ENCODE results near the gene MCL1.
A peak's percentile ranks its signal among the peaks of the same experiment; 100 is the strongest.
"Not testable (repeated sequence)": the region's sequence is repeated elsewhere in the genome, so short reads cannot be mapped to it uniquely, and the experiment has no call there.

MCL1 gene

GRCh38 chr1:150567717-150568593 is 11.5 kb downstream of the MCL1 start:
- peak; percentile 73 for DNase-seq

- no peak for DNase-seq
Observed at GRCh38 chr1:150567341-150567716, 12.1 kb downstream of the MCL1 start.

GRCh38 chr1:150566589-150567340 is 12.6 kb downstream of the MCL1 start:
- no peak for DNase-seq

- DNase-seq, result not testable (repeated sequence)
Observed at GRCh38 chr1:150565240-150565991, 14.0 kb downstream of the MCL1 start.

GRCh38 chr1:150564051-150564991 is 15.1 kb downstream of the MCL1 start:
- no peak for DNase-seq

GRCh38 chr1:150563340-150564038 is 15.9 kb downstream of the MCL1 start:
- DNase-seq, result peak; percentile 47

GRCh38 chr1:150562446-150563339 is 16.7 kb downstream of the MCL1 start:
- DNase-seq, result no peak

- peak; percentile 75 for DNase-seq
Observed at GRCh38 chr1:150561974-150562445, 17.4 kb downstream of the MCL1 start.

- DNase-seq, result peak; percentile 86
Observed at GRCh38 chr1:150561254-150561973, 18.0 kb downstream of the MCL1 start.

GRCh38 chr1:150560576-150561253 is 18.7 kb downstream of the MCL1 start:
- peak; percentile 86 for DNase-seq

GRCh38 chr1:150560011-150560438 is 19.4 kb downstream of the MCL1 start:
- DNase-seq, result peak; percentile 62

- no peak for DNase-seq
Observed at GRCh38 chr1:150559656-150560010, 19.8 kb downstream of the MCL1 start.

- DNase-seq, result no peak
Observed at GRCh38 chr1:150558761-150559655, 20.4 kb downstream of the MCL1 start.

GRCh38 chr1:150558303-150558704 is 21.1 kb downstream of the MCL1 start:
- no peak for DNase-seq

- no peak for DNase-seq
Observed at GRCh38 chr1:150557813-150558212, 21.6 kb downstream of the MCL1 start.

- DNase-seq, result no peak
Observed at GRCh38 chr1:150557065-150557600, 22.3 kb downstream of the MCL1 start.
